Thyroid gland (tissue), 4 donors: ENCODE results near the gene SPP2.

Experiments
- CTCF ChIP-seq, 6 experiments: fragments of 200-600 bp in 3 of 6; fragments of 450-650 bp in 3 of 6; sonication (generic) in 3 of 6; IDR thresholded peaks; one replicate each; pipeline ENCODE4 v1.5.1; 2016 to 2019; ENCODE audit warnings: antibody characterized with exemption in 6 of 6, mild to moderate bottlenecking in 2 of 6, inconsistent platforms in 1 of 6, moderate library complexity in 1 of 6
- POLR2A ChIP-seq, 2 donors: fragments of 450-650 bp; IDR thresholded peaks; one replicate each; pipeline ENCODE4 v1.6.1; 2017; ENCODE audit warnings: antibody characterized with exemption in 2 of 2, mild to moderate bottlenecking in 2 of 2, moderate library complexity in 1 of 2

- TF ChIP-seq CTCF (IDR thresholded peaks at IDR 0.05) (no peak), POLR2A (IDR thresholded peaks at IDR 0.05) (no peak)
Observed at GRCh38 chr2:234024304-234024703, 26.2 kb upstream of the SPP2 start.
